IMR-90 (cell line): Measurements from ENCODE around the gene ZNF385D. TPM values are rescaled to one million over a fixed set of nuclear protein-coding genes. Genes with fewer than 3 reads are reported as not detected.

Experiments
- ATAC-seq: fragments of 200-7000 bp; cut with Tn5 transposase; 2 replicates; pipeline ENCODE4 v1.9.1; 2020; ENCODE audit warnings: low read depth, mild to moderate bottlenecking, moderate library complexity
- BruUV-seq: library from RNA; stranded (reverse); fragments of 400-500 nt; replicated peaks from 2 replicates; lab custom pipeline; 2021; lab: Mats Ljungman, UMichigan
- CTCF ChIA-PET: fragments of 300-600 bp; formaldehyde crosslinking; extraction: SDS; loops from one replicate; lab custom pipeline; 2021; ENCODE audit warnings: antibody characterized with exemption; lab: Yijun Ruan, JAX
- POLR2A ChIA-PET: fragments of 300-600 bp; sonication (Branson Sonifier 250); formaldehyde crosslinking; loops from one replicate; lab custom pipeline; 2022; ENCODE audit warnings: antibody characterized with exemption; ENCODE audit not compliant: unreplicated experiment; lab: Charles Lee
- DNase-seq: peaks from one replicate; pipeline ENCODE4 v3.0.0; 2013
- H2AFZ ChIP-seq: replicated peaks from 2 replicates; pipeline ENCODE3; 2013; ENCODE audit warnings: low read length, mild to moderate bottlenecking; ENCODE audit not compliant: poor library complexity
- H2AK5ac ChIP-seq: 2 replicates; pipeline ENCODE4 v1.6.1; 2013; ENCODE audit warnings: low read depth, low read length, inconsistent platforms
- H2AK9ac ChIP-seq: replicated peaks from 2 replicates; pipeline ENCODE3; 2013; ENCODE audit warnings: mild to moderate bottlenecking, low read depth, low read length, moderate library complexity; ENCODE audit not compliant: poor library complexity
- H2BK120ac ChIP-seq: 2 replicates; pipeline ENCODE4 v1.6.1; 2013; ENCODE audit warnings: low read depth, low read length, inconsistent platforms
- H2BK15ac ChIP-seq: 3 replicates; pipeline ENCODE4 v1.6.1; 2013; ENCODE audit warnings: low read depth, low read length, inconsistent platforms
- H2BK20ac ChIP-seq: 2 replicates; pipeline ENCODE4 v1.6.1; 2013; ENCODE audit warnings: low read depth, mild to moderate bottlenecking, inconsistent platforms, low read length, moderate library complexity
- H2BK5ac ChIP-seq: 2 replicates; pipeline ENCODE4 v1.6.1; 2013; ENCODE audit warnings: mild to moderate bottlenecking, low read depth, low read length, inconsistent platforms; ENCODE audit not compliant: poor library complexity, severe bottlenecking
- H3K14ac ChIP-seq: replicated peaks from 2 replicates; pipeline ENCODE4 v1.6.1; 2013; ENCODE audit warnings: low read depth, low read length, inconsistent platforms
- H3K18ac ChIP-seq: 2 replicates; pipeline ENCODE4 v1.6.1; 2013; ENCODE audit warnings: low read depth, low read length, control low read depth
- H3K23ac ChIP-seq: 2 replicates; pipeline ENCODE4 v1.6.1; 2013; ENCODE audit warnings: low read depth, low read length, inconsistent platforms
- H3K27ac ChIP-seq: 2 replicates; pipeline ENCODE4 v1.5.1; 2013; ENCODE audit warnings: mild to moderate bottlenecking, control low read depth, low read length; ENCODE audit not compliant: insufficient read depth
- H3K27me3 ChIP-seq: 2 replicates; pipeline ENCODE4 v1.6.1; 2013; ENCODE audit warnings: low read length; ENCODE audit not compliant: control insufficient read depth, insufficient read depth
- H3K36me3 ChIP-seq: 2 replicates; pipeline ENCODE4 v1.6.1; 2013; ENCODE audit warnings: low read length, mixed read lengths; ENCODE audit not compliant: control insufficient read depth, insufficient read depth
- H3K4ac ChIP-seq: 2 replicates; pipeline ENCODE4 v1.6.1; 2013; ENCODE audit warnings: low read depth, low read length, inconsistent platforms
- H3K4me1 ChIP-seq: 2 replicates; pipeline ENCODE4 v1.6.1; 2013; ENCODE audit warnings: low read length, mixed read lengths; ENCODE audit not compliant: control insufficient read depth, insufficient read depth
- H3K4me2 ChIP-seq: 2 replicates; pipeline ENCODE4 v1.6.1; 2013; ENCODE audit warnings: low read depth, mild to moderate bottlenecking, control low read depth, low read length, moderate library complexity
- H3K4me3 ChIP-seq: 2 replicates; pipeline ENCODE4 v1.5.1; 2013; ENCODE audit warnings: low read depth, mild to moderate bottlenecking, control low read depth, low read length, moderate library complexity; ENCODE audit not compliant: insufficient read depth
- H3K56ac ChIP-seq: 2 replicates; pipeline ENCODE4 v1.6.1; 2013; ENCODE audit warnings: low read length, inconsistent platforms; ENCODE audit not compliant: insufficient read depth; ENCODE audit errors: extremely low read depth
- H3K79me1 ChIP-seq, 2 experiments: 2 replicates each; pipeline ENCODE4 v1.6.1; 2013; ENCODE audit warnings: low read length in 2 of 2, inconsistent platforms in 1 of 2, low read depth in 1 of 2
- H3K9ac ChIP-seq: 2 replicates; pipeline ENCODE4 v1.6.1; 2013; ENCODE audit warnings: low read depth, low read length, control low read depth
- H3K9me1 ChIP-seq: 2 replicates; pipeline ENCODE4 v1.6.1; 2013; ENCODE audit warnings: low read length, inconsistent platforms; ENCODE audit not compliant: insufficient read depth
- H3K9me3 ChIP-seq: 2 replicates; pipeline ENCODE4 v1.6.1; 2013; ENCODE audit warnings: low read length; ENCODE audit not compliant: control insufficient read depth, insufficient read depth
- H4K20me1 ChIP-seq: 2 replicates; pipeline ENCODE4 v1.6.1; 2013; ENCODE audit warnings: low read length, inconsistent platforms; ENCODE audit not compliant: insufficient read depth
- H4K5ac ChIP-seq: 2 replicates; pipeline ENCODE4 v1.6.1; 2013; ENCODE audit warnings: mild to moderate bottlenecking, low read depth, low read length, control low read depth
- H4K8ac ChIP-seq, 2 experiments: 2 replicates each; pipeline ENCODE4 v1.6.1; 2013; ENCODE audit warnings: low read depth in 2 of 2, low read length in 2 of 2, control low read depth in 1 of 2, inconsistent platforms in 1 of 2
- H4K91ac ChIP-seq: 2 replicates; pipeline ENCODE4 v1.6.1; 2013; ENCODE audit warnings: low read depth, low read length, inconsistent platforms; ENCODE audit not compliant: insufficient read depth
- MXI1 ChIP-seq: IDR thresholded peaks from 2 replicates; pipeline ENCODE4 v1.6.1; 2012; ENCODE audit warnings: low read depth, mild to moderate bottlenecking, low read length, moderate library complexity, borderline replicate concordance
- POLR2A ChIP-seq: IDR thresholded peaks from 2 replicates; pipeline ENCODE4 v1.6.1; 2012; ENCODE audit warnings: mild to moderate bottlenecking, low read depth, low read length
- WGBS, 2 experiments: methylation state at CpG; one replicate each; pipeline versions ENCODE4 v1.1.5 to v1.1.7; 2013; ENCODE audit warnings: missing lambda C conversion rate in 2 of 2; ENCODE audit not compliant: insufficient read length in 1 of 2; ENCODE audit errors: extremely low coverage in 2 of 2; 5-methylcytosine and 5-hydroxymethylcytosine counted together
- dilution Hi-C: fragments of 300-500 bp; cut with HindIII; formaldehyde crosslinking; loops from one replicate; pipeline ENCODE4 v1.14.3; 2018; ENCODE audit warnings: low sequenced_read_pairs; ENCODE audit not compliant: unreplicated experiment
- in situ Hi-C: fragments of 300-500 bp; cut with MboI; formaldehyde crosslinking; loops from 3 replicates; pipeline ENCODE4 v1.14.3; 2019; ENCODE audit warnings: low sequenced_read_pairs, inconsistent platforms, mixed read lengths
- intact Hi-C: fragments of 100-400 bp; cut with micrococcal nuclease; formaldehyde crosslinking; loops from 2 replicates; pipeline ENCODE4 v1.10.0; 2022
- polyA plus RNA-seq, 3 experiments: library from polyadenylated mRNA; depleted of rRNA; stranded (reverse); fragments of >200 nt; gene quantifications; 2 replicates each; pipeline ENCODE4 v1.2.3, GENCODE V29; 2012; ENCODE audit warnings: low replicate concordance in 1 of 3
- total RNA-seq: library from RNA; depleted of rRNA; stranded (reverse); fragments of >200 nt; gene quantifications from 2 replicates; pipeline ENCODE4 v1.2.3, GENCODE V29; 2012

The ZNF385D gene
- total and polyA plus RNA-seq, 2 of the 4 experiments (the other 2 are of a cell fraction): 0.18 to 2.4 TPM

- H3K18ac ChIP-seq: no peak overlapping the region
- DNase-seq (no peak), ATAC-seq (no peak)
- H2BK5ac ChIP-seq: no peak overlapping the region
- H4K91ac ChIP-seq: no peak overlapping the region
- H2BK15ac ChIP-seq: no peak overlapping the region
- TF ChIP-seq MXI1: no peak
- TF ChIP-seq POLR2A: no peak
- H3K79me1 ChIP-seq: no peaks in the 10 kb centered on the region
- no peaks in the 10 kb centered on the region for H3K9me3 ChIP-seq
- no peak overlapping the region for H3K4me3 ChIP-seq
- POLR2A ChIA-PET: no interaction called here
- H2AK9ac ChIP-seq: no peak overlapping the region
- no peak overlapping the region for H3K4ac ChIP-seq
- CTCF ChIA-PET: no interaction called here
- dilution Hi-C loops (no loop called here), intact Hi-C loops (no loop called here), in situ Hi-C loops (no loop called here)
- H3K14ac ChIP-seq: no peak overlapping the region
- no peak overlapping the region for H3K4me2 ChIP-seq
- no peaks in the 10 kb centered on the region for H3K9me1 ChIP-seq
- no peaks in the 10 kb centered on the region for H3K4me1 ChIP-seq
- no peak overlapping the region for H4K5ac ChIP-seq
- no peak overlapping the region for H2AFZ ChIP-seq
- H4K20me1 ChIP-seq: no peaks in the 10 kb centered on the region
- no peak overlapping the region for H2BK20ac ChIP-seq
- H4K8ac ChIP-seq: no peak overlapping the region
- no peaks in the 10 kb centered on the region for H3K27me3 ChIP-seq
- no peak overlapping the region for H2AK5ac ChIP-seq
- no peak overlapping the region for H3K23ac ChIP-seq
- H3K36me3 ChIP-seq: no peaks in the 10 kb centered on the region
- H2BK120ac ChIP-seq: no peak overlapping the region
- WGBS, 2 experiments: no CpG with 5 or more reads among the region's 2 CpGs
- no peak overlapping the region for H3K56ac ChIP-seq
- H3K27ac ChIP-seq: no peak overlapping the region
- H3K9ac ChIP-seq: no peak overlapping the region
- BruUV-seq: no TSS peak
Measured at GRCh38 chr3:21777821-21778220, 26.8 kb upstream of the ZNF385D start.
